BE2C (cell line): Measurements from ENCODE around the gene OR52B2. TPM values are rescaled to one million over a fixed set of nuclear protein-coding genes. Genes with fewer than 3 reads are reported as not detected.

ENCODE experiments used
- DNase-seq: peaks from one replicate; pipeline ENCODE4 v3.0.0-alpha.2; 2020
- H3K27me3 ChIP-seq: fragments of 250-450 bp; sonication (Bioruptor Pico); 2 replicates; pipeline ENCODE4 v1.5.1; 2020; ENCODE audit warnings: mild to moderate bottlenecking
- H3K36me3 ChIP-seq: fragments of 250-450 bp; sonication (Bioruptor Pico); 2 replicates; pipeline ENCODE4 v1.5.1; 2020; ENCODE audit warnings: mild to moderate bottlenecking
- H3K4me1 ChIP-seq: fragments of 250-450 bp; sonication (Bioruptor Pico); 2 replicates; pipeline ENCODE4 v1.5.1; 2020
- H3K4me3 ChIP-seq: 2 replicates; pipeline ENCODE4 v1.5.1; 2011; ENCODE audit warnings: low read depth, low read length
- H3K9me3 ChIP-seq: fragments of 250-450 bp; sonication (Bioruptor Pico); 2 replicates; pipeline ENCODE4 v1.5.1; 2020
- CTCF ChIP-seq: IDR thresholded peaks from 2 replicates; pipeline ENCODE4 v1.5.1; 2012; ENCODE audit warnings: mild to moderate bottlenecking, low read depth, low read length
- polyA plus RNA-seq: library from polyadenylated mRNA; unstranded; fragments of >200 nt; gene quantifications from one replicate; pipeline ENCODE4 v1.2.1, GENCODE V29; 2012; ENCODE audit warnings: low read depth, missing spikeins; ENCODE audit not compliant: insufficient read length, insufficient read depth

The OR52B2 gene
- polyA plus RNA-seq, result not detected

GRCh38 chr11:6170226-6170625, at the start of gene OR52B2:
Gene OR52B2, minus strand, starts transcription at chr11:6170326. Its CDS starts 0 bp downstream, at chr11:6170326.
- no peak for TF ChIP-seq CTCF
- Histone ChIP-seq H3K27me3 (no peaks in the 10 kb centered on the region), H3K36me3 (no peaks in the 10 kb centered on the region), H3K9me3 (no peaks in the 10 kb centered on the region), H3K4me1 (no peaks in the 10 kb centered on the region), H3K4me3 (no peak within 1 kb of the TSS)
- no peak for DNase-seq

GRCh38 chr11:6219359-6219758, 49.2 kb upstream of the OR52B2 start:
- Histone ChIP-seq H3K36me3 (no peaks in the 10 kb centered on the region), H3K27me3 (no peaks in the 10 kb centered on the region), H3K4me3 (no peak overlapping the region), H3K9me3 (no peaks in the 10 kb centered on the region), H3K4me1 (no peaks in the 10 kb centered on the region)
- no peak for TF ChIP-seq CTCF
- DNase-seq, result no peak

GRCh38 chr11:6217722-6218121, 47.6 kb upstream of the OR52B2 start:
- Histone ChIP-seq H3K36me3 (no peaks in the 10 kb centered on the region), H3K4me1 (no peaks in the 10 kb centered on the region), H3K4me3 (no peak overlapping the region), H3K9me3 (no peaks in the 10 kb centered on the region), H3K27me3 (no peaks in the 10 kb centered on the region)
- DNase-seq, result no peak
- TF ChIP-seq CTCF, result no peak

GRCh38 chr11:6216501-6216900, 46.4 kb upstream of the OR52B2 start:
- no peaks in the 10 kb centered on the region for H3K36me3 ChIP-seq
- no peak for DNase-seq

GRCh38 chr11:6214530-6214929, 44.4 kb upstream of the OR52B2 start:
- no peak for TF ChIP-seq CTCF
- Histone ChIP-seq H3K9me3 (no peaks in the 10 kb centered on the region), H3K4me3 (no peak overlapping the region), H3K4me1 (no peaks in the 10 kb centered on the region), H3K27me3 (no peaks in the 10 kb centered on the region), H3K36me3 (no peaks in the 10 kb centered on the region)
- no peak for DNase-seq

More at GRCh38 chr11:6216501-6216900, 46.4 kb upstream of the OR52B2 start:
- no peak for TF ChIP-seq CTCF
- Histone ChIP-seq H3K27me3 (no peaks in the 10 kb centered on the region), H3K9me3 (no peaks in the 10 kb centered on the region), H3K4me1 (no peaks in the 10 kb centered on the region), H3K4me3 (no peak overlapping the region)

- Histone ChIP-seq H3K27me3 (no peaks in the 10 kb centered on the region), H3K4me1 (no peaks in the 10 kb centered on the region), H3K4me3 (no peak overlapping the region), H3K36me3 (no peaks in the 10 kb centered on the region), H3K9me3 (no peaks in the 10 kb centered on the region)
- TF ChIP-seq CTCF, result no peak
- DNase-seq, result no peak
Measured at GRCh38 chr11:6210274-6210955, 40.3 kb upstream of the OR52B2 start.
